ENCODE results near the gene DPRX. TPM values are rescaled to one million over a fixed set of nuclear protein-coding genes. Genes with fewer than 3 reads are reported as not detected.

DPRX gene
- polyA plus RNA-seq, 2 donors: not detected

DNA sequence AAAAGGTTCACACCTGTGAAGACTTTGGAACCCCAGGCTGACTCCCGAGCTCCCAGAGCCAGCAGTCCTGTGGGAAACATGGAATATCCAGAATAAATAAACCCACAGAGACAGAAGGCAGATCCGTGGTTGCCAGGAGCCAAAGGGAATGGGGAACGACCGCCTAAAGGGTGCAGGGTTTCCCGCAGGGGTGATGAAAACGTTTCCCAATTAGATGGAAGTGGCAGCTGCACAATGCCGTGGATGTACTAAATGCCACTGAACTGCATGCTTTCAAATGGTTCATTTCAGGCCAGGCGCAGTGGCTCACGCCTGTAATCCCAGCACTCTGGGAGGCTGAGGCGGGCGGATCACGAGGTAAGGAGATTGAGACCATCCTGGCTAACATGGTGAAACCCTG lies 23.4 kb upstream of the DPRX start:
- H3K9me3 ChIP-seq (ENCODE audit: control insufficient read depth in 2 of 2, insufficient read depth in 1 of 2, low read depth in 1 of 2, low read length in 1 of 2): peaks cover 0 to 2% of the 10 kb centered on the region in 2 donors
- H3K27me3 ChIP-seq (ENCODE audit: control insufficient read depth in 1 of 2, insufficient read depth in 2 of 2, low read length in 2 of 2): no peaks in the 10 kb centered on the region
- H3K36me3 ChIP-seq (ENCODE audit: control insufficient read depth in 2 of 2, insufficient read depth in 2 of 2, low read length in 1 of 2): no peaks in the 10 kb centered on the region
- H3K4me1 ChIP-seq (ENCODE audit: control insufficient read depth in 2 of 2, insufficient read depth in 2 of 2, low read length in 1 of 2): no peaks in the 10 kb centered on the region
- no peak overlapping the region for H3K4me3 ChIP-seq (ENCODE audit: low read depth in 1 of 2, low read length in 2 of 2)
- 81 to 85% methylated on average over 12 of the region's 12 CpGs for WGBS, 2 donors
- no peak overlapping the region for H3K27ac ChIP-seq (ENCODE audit: low read depth in 2 of 2, low read length in 1 of 2)

- WGBS, 2 donors: 53 to 59% methylated on average over 14 of the region's 14 CpGs
- no peak overlapping the region for H3K4me3 ChIP-seq (ENCODE audit: low read depth in 1 of 2, low read length in 2 of 2)
- peaks cover 0 to 2% of the 10 kb centered on the region in 2 donors for H3K9me3 ChIP-seq (ENCODE audit: control insufficient read depth in 2 of 2, insufficient read depth in 1 of 2, low read depth in 1 of 2, low read length in 1 of 2)
- no peaks in the 10 kb centered on the region for H3K36me3 ChIP-seq (ENCODE audit: control insufficient read depth in 2 of 2, insufficient read depth in 2 of 2, low read length in 1 of 2)
- no peak overlapping the region for H3K27ac ChIP-seq (ENCODE audit: low read depth in 2 of 2, low read length in 1 of 2)
- H3K4me1 ChIP-seq (ENCODE audit: control insufficient read depth in 2 of 2, insufficient read depth in 2 of 2, low read length in 1 of 2): no peaks in the 10 kb centered on the region
- no peaks in the 10 kb centered on the region for H3K27me3 ChIP-seq (ENCODE audit: control insufficient read depth in 1 of 2, insufficient read depth in 2 of 2, low read length in 2 of 2)
These were observed 18.9 kb upstream of the DPRX start for GRCh38 chr19:53612762-53613526.

DNA sequence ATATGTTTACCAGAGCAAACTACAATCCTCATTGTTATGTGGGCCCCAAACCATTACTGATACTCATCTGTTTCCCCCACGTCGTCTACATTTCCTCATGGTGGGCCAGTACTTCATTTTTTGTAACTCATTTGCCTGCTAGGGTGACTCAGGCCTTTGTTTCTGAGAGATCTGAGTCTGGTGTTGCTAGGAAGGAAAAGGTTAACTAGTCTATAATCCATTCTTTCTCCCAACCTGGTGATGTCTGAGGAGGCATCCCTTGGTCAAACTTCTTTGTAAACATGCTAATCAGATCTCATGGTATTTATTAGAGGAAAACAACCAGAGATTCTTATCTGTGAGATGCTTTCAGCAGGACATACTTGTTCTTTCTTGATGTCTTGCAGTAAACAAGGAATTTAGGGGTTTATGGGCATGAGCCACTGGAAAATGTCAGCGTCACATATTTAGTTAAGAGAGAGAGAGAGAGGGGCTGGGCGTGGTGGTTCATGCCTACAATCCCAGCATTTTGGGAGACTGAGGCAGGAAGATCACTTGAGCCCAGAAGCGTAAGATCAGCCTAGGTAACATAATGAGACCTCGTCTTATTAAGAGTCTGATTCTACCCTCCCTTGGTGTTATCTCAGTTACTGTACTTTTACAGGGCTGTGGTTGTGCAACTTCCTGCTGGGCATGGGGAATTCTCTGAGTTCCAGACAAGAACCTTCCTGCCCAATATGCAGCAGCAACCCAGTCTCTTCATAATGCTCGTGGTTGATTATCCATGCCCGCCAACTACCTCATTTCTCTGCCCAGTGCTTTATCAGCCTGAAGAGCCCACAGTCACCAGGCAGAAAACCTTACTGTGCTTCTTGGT lies 9.7 kb upstream of the DPRX start:
- 43 to 54% methylated on average over 8 of the region's 8 CpGs for WGBS, 2 donors
- Histone ChIP-seq H3K9me3 (ENCODE audit: control insufficient read depth in 2 of 2, insufficient read depth in 1 of 2, low read depth in 1 of 2, low read length in 1 of 2) (peaks cover 0 to 4% of the 10 kb centered on the region in 2 donors), H3K4me1 (ENCODE audit: control insufficient read depth in 2 of 2, insufficient read depth in 2 of 2, low read length in 1 of 2) (no peaks in the 10 kb centered on the region), H3K27me3 (ENCODE audit: control insufficient read depth in 1 of 2, insufficient read depth in 2 of 2, low read length in 2 of 2) (no peaks in the 10 kb centered on the region), H3K4me3 (ENCODE audit: low read depth in 1 of 2, low read length in 2 of 2) (no peak overlapping the region), H3K36me3 (ENCODE audit: control insufficient read depth in 2 of 2, insufficient read depth in 2 of 2, low read length in 1 of 2) (no peaks in the 10 kb centered on the region), H3K27ac (ENCODE audit: low read depth in 2 of 2, low read length in 1 of 2) (no peak overlapping the region)

GRCh38 chr19:53624771-53625545 lies 6.8 kb upstream of the DPRX start:
- no peaks in the 10 kb centered on the region for H3K36me3 ChIP-seq (ENCODE audit: control insufficient read depth in 2 of 2, insufficient read depth in 2 of 2, low read length in 1 of 2)
- no peak overlapping the region for H3K4me3 ChIP-seq (ENCODE audit: low read depth in 1 of 2, low read length in 2 of 2)
- 72 to 73% methylated on average over 16 of the region's 16 CpGs for WGBS, 2 donors
- H3K4me1 ChIP-seq (ENCODE audit: control insufficient read depth in 2 of 2, insufficient read depth in 2 of 2, low read length in 1 of 2): no peaks in the 10 kb centered on the region
- H3K27ac ChIP-seq (ENCODE audit: low read depth in 2 of 2, low read length in 1 of 2): no peak overlapping the region
- H3K27me3 ChIP-seq (ENCODE audit: control insufficient read depth in 1 of 2, insufficient read depth in 2 of 2, low read length in 2 of 2): no peaks in the 10 kb centered on the region
- H3K9me3 ChIP-seq (ENCODE audit: control insufficient read depth in 2 of 2, insufficient read depth in 1 of 2, low read depth in 1 of 2, low read length in 1 of 2): peaks cover 0 to 4% of the 10 kb centered on the region in 2 donors

DNA sequence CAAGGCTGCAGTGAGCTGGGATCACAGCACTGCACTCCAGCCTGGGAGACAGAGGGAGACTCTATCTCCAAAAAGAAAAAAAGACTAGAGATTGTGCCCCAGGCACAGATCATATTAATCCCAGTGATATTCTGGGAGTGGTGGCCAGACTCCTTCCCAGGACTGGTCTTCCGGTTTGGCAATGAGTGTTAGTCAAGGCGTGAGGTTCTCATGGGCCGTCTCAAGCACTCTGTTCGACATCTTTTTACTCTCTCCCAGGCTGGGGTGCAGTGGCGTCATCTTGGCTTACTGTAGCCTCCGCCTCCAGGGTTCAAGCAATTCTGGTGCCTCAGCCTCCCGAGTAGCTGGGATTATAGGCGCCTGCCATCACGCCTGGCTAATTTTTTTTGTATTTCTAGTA lies 5.3 kb upstream of the DPRX start:
- Histone ChIP-seq H3K27ac (ENCODE audit: low read depth in 2 of 2, low read length in 1 of 2) (no peak overlapping the region), H3K4me3 (ENCODE audit: low read depth in 1 of 2, low read length in 2 of 2) (no peak overlapping the region), H3K9me3 (ENCODE audit: control insufficient read depth in 2 of 2, insufficient read depth in 1 of 2, low read depth in 1 of 2, low read length in 1 of 2) (peaks cover 0 to 4% of the 10 kb centered on the region in 2 donors), H3K36me3 (ENCODE audit: control insufficient read depth in 2 of 2, insufficient read depth in 2 of 2, low read length in 1 of 2) (no peaks in the 10 kb centered on the region), H3K4me1 (ENCODE audit: control insufficient read depth in 2 of 2, insufficient read depth in 2 of 2, low read length in 1 of 2) (no peaks in the 10 kb centered on the region), H3K27me3 (ENCODE audit: control insufficient read depth in 1 of 2, insufficient read depth in 2 of 2, low read length in 2 of 2) (no peaks in the 10 kb centered on the region)
- WGBS, 2 donors: 71 to 82% methylated on average over 9 of the region's 9 CpGs

- 46 to 47% methylated on average over 6 of the region's 6 CpGs for WGBS, 2 donors
- peaks cover 0 to 4% of the 10 kb centered on the region in 2 donors for H3K9me3 ChIP-seq (ENCODE audit: control insufficient read depth in 2 of 2, insufficient read depth in 1 of 2, low read depth in 1 of 2, low read length in 1 of 2)
These were observed 4.8 kb upstream of the DPRX start for GRCh38 chr19:53626976-53627375.

GRCh38 chr19:53634768-53635167 lies 3.0 kb downstream of the DPRX start:
- WGBS, 2 donors: 70 to 74% methylated on average over 10 of the region's 10 CpGs

More at GRCh38 chr19:53626976-53627375, 4.8 kb upstream of the DPRX start:
- H3K36me3 ChIP-seq (ENCODE audit: control insufficient read depth in 2 of 2, insufficient read depth in 2 of 2, low read length in 1 of 2): no peaks in the 10 kb centered on the region
- H3K4me1 ChIP-seq (ENCODE audit: control insufficient read depth in 2 of 2, insufficient read depth in 2 of 2, low read length in 1 of 2): no peaks in the 10 kb centered on the region
- no peaks in the 10 kb centered on the region for H3K27me3 ChIP-seq (ENCODE audit: control insufficient read depth in 1 of 2, insufficient read depth in 2 of 2, low read length in 2 of 2)
- no peak overlapping the region for H3K4me3 ChIP-seq (ENCODE audit: low read depth in 1 of 2, low read length in 2 of 2)
- no peak overlapping the region for H3K27ac ChIP-seq (ENCODE audit: low read depth in 2 of 2, low read length in 1 of 2)

DNA sequence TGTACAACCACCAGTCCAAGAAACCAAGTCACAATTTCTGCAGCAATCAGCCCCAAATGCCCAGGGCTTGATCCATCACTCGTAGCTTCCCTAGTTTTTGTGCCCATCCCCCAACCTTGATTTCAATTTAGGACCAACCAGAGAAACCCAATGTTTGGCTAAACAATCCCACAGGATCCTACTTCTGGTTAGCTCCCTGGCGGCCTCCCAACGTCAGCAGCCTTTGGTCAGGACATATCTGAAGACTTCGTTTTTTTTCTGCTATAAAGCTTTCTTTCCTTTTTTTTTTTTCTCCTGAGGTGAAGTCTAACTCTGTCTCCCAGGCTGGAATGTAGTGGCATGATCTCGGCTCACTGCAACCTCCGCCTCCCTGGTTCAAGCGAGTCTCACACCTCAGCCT lies 7.7 kb downstream of the DPRX start:
- H3K4me1 ChIP-seq (ENCODE audit: control insufficient read depth in 2 of 2, insufficient read depth in 2 of 2, low read length in 1 of 2): no peaks in the 10 kb centered on the region
- no peak overlapping the region for H3K27ac ChIP-seq (ENCODE audit: low read depth in 2 of 2, low read length in 1 of 2)
- H3K9me3 ChIP-seq (ENCODE audit: control insufficient read depth in 2 of 2, insufficient read depth in 1 of 2, low read depth in 1 of 2, low read length in 1 of 2): peaks cover 2% of the 10 kb centered on the region in 2 donors
- no peak overlapping the region for H3K4me3 ChIP-seq (ENCODE audit: low read depth in 1 of 2, low read length in 2 of 2)
- no peaks in the 10 kb centered on the region for H3K27me3 ChIP-seq (ENCODE audit: control insufficient read depth in 1 of 2, insufficient read depth in 2 of 2, low read length in 2 of 2)
- no peaks in the 10 kb centered on the region for H3K36me3 ChIP-seq (ENCODE audit: control insufficient read depth in 2 of 2, insufficient read depth in 2 of 2, low read length in 1 of 2)
- 72 to 78% methylated on average over 7 of the region's 7 CpGs for WGBS, 2 donors

More at GRCh38 chr19:53634768-53635167, 3.0 kb downstream of the DPRX start:
- Histone ChIP-seq H3K27ac (ENCODE audit: low read depth in 2 of 2, low read length in 1 of 2) (no peak overlapping the region), H3K36me3 (ENCODE audit: control insufficient read depth in 2 of 2, insufficient read depth in 2 of 2, low read length in 1 of 2) (no peaks in the 10 kb centered on the region), H3K27me3 (ENCODE audit: control insufficient read depth in 1 of 2, insufficient read depth in 2 of 2, low read length in 2 of 2) (no peaks in the 10 kb centered on the region), H3K4me1 (ENCODE audit: control insufficient read depth in 2 of 2, insufficient read depth in 2 of 2, low read length in 1 of 2) (no peaks in the 10 kb centered on the region), H3K4me3 (ENCODE audit: low read depth in 1 of 2, low read length in 2 of 2) (no peak overlapping the region), H3K9me3 (ENCODE audit: control insufficient read depth in 2 of 2, insufficient read depth in 1 of 2, low read depth in 1 of 2, low read length in 1 of 2) (peaks cover 0 to 2% of the 10 kb centered on the region in 2 donors)

GRCh38 chr19:53642381-53643099 lies 10.7 kb downstream of the DPRX start:
- Histone ChIP-seq H3K27ac (ENCODE audit: low read depth in 2 of 2, low read length in 1 of 2) (no peak overlapping the region), H3K9me3 (ENCODE audit: control insufficient read depth in 2 of 2, insufficient read depth in 1 of 2, low read depth in 1 of 2, low read length in 1 of 2) (peaks cover 1 to 2% of the 10 kb centered on the region in 2 donors), H3K36me3 (ENCODE audit: control insufficient read depth in 2 of 2, insufficient read depth in 2 of 2, low read length in 1 of 2) (no peaks in the 10 kb centered on the region), H3K4me1 (ENCODE audit: control insufficient read depth in 2 of 2, insufficient read depth in 2 of 2, low read length in 1 of 2) (no peaks in the 10 kb centered on the region), H3K4me3 (ENCODE audit: low read depth in 1 of 2, low read length in 2 of 2) (no peak overlapping the region), H3K27me3 (ENCODE audit: control insufficient read depth in 1 of 2, insufficient read depth in 2 of 2, low read length in 2 of 2) (no peaks in the 10 kb centered on the region)
- WGBS, 2 donors: 51% methylated on average over 8 of the region's 8 CpGs
